NCI-H1105 (cell line): ENCODE measurements around the gene TM2D3.

ENCODE experiments used
- DNase-seq: peaks from one replicate; lab custom pipeline; 2025; lab: John Stamatoyannopoulos, UW

Gene TM2D3

DNA sequence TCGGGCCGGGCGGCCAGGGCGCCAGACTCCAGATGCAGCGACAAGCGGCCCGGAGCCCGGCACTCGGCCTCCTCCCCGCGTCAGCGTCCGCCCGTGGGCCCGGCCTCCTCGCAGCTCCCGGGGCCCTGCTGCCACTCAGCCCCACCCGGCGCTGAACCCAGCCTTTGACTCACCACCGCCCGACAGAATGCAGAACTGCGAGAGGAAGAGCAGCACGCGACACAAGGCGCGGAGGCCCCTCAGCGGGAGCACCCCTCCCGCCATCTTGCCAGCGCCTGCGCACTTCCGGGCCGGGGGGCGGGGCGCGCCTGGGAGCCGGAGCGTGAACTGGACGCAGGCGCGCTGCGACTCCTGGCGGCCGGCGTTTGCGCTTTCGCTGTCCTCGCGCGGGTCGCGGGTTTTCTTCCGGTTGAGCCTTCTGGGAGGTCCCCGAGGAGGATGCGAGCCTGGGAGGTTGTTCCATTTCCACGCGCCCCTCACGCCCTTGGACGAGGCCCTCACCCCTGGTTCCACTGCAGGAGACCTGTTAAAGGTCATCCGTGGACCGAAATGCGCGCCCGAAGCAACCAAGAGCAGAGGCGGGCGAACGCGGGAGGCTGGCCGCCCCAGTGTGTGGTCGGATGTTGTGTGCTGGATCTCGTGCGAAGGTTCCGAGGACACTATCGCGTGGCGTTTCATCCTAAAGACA lies at the start of gene TM2D3:
Gene TM2D3, minus strand, starts transcription at position 284 of the 688 bp plus-strand sequence. Its CDS starts 20 bp downstream, at position 264.
- DNase-seq, result peak; percentile 94

- no peak for DNase-seq
Observed at GRCh38 chr15:101698314-101698713, 46.1 kb upstream of the TM2D3 start.

- DNase-seq, result no peak
Observed at GRCh38 chr15:101697488-101697887, 45.3 kb upstream of the TM2D3 start.

DNA sequence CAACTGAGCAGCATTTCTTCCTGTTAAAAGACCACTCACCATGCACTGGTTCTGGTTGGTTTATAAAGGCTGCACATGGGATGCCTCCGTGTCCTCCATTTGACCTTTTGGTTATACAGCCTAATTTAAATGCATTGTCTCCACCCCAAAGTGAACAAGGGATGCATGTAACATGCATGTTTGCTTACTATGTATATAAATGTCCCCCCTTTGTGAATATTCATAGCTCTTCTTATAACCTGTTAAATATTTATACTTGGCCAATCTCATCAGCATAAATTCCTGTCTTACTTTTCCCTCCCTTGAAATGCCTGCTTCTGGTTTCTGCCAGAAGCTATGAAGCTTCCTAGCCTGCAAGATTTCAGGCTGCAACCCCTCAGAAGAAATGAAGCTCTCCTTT lies 44.6 kb upstream of the TM2D3 start:
- no peak for DNase-seq

GRCh38 chr15:101694261-101694660 lies 42.1 kb upstream of the TM2D3 start:
- DNase-seq, result no peak

GRCh38 chr15:101692801-101693598 lies 40.8 kb upstream of the TM2D3 start:
- no peak for DNase-seq

GRCh38 chr15:101689901-101690300 lies 37.7 kb upstream of the TM2D3 start:
- no peak for DNase-seq

GRCh38 chr15:101686718-101687117 lies 34.5 kb upstream of the TM2D3 start:
- DNase-seq, result no peak

DNA sequence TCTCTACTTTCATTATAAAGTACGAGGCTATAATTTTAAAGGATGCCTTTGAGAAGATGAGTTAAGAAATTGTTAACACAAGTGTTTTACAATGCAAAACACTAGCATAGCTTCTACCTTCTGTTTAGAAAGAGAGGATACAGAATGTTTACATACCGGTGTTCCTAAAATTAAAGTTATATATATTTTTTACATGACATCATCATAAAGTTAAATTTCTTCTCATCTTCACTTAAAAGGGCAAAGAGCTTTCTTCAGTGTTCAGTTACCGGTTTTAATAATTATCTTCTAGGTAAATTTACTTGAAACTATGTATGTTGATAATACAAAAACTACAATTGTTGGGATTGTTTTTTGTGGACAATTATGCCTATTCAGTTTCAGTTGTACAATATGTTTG lies 32.7 kb upstream of the TM2D3 start:
- no peak for DNase-seq

GRCh38 chr15:101684384-101684783 lies 32.2 kb upstream of the TM2D3 start:
- DNase-seq, result no peak

DNA sequence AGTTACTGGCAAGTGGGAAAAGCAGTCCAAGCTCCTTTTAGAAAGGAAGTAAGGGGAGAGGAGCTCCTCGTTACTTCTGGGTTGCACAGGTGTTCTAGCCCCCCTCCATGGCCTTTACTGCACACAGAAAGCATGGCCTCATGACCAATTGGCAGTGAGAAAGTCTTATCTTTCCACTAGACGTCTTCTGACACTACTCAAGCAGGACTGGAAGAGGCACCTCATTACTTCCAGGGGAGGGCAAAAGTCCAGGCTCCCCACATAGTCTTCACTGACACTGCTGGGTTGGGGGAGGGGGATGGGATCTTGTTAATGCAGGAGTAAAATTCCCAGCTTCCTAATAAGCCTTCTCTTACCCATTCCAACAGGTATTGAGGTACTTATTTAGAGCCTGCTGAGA lies 27.6 kb upstream of the TM2D3 start:
- DNase-seq, result no peak

DNA sequence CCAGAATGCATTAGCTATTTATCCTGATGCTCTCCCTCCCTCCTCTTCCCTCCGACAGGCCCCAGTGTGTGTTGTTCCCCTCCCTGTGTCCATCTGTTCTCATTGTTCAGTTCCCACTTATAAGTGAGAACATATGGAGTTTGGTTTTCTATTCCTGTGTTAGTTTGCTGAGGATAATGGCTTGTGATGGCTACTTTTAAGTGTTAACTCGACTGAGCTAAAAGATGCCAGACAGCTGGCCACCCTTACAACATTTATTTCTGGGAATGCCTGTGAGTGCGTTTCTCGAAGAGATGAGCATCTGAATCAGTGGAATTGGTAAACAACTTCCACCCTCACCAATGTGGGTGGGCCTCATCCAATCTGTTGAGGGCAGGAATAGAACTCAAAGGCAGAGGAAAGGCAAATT lies 24.7 kb upstream of the TM2D3 start:
- DNase-seq, result no peak

- DNase-seq, result no peak
Observed at GRCh38 chr15:101675796-101676582, 23.8 kb upstream of the TM2D3 start.

GRCh38 chr15:101675015-101675414 lies 22.8 kb upstream of the TM2D3 start:
- no peak for DNase-seq

DNA sequence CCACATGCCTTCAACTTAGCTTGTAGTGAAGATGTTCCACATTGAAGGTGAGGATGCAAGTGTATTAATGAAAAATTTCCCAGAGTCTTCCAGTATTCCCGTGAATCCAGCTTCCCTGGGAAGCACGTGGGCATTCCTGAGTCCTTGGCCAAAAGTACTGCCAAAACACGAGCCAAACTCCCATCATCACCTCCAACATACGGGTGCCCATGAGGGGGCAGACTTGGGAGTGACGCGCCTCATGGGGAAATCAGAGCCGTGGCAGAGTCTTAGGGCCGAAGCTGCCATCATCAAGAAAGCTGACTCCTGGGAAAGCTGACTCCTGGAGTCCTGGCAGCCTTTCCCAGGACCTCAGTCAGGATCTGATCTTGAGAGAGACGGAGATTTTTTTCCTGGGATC lies 20.1 kb upstream of the TM2D3 start:
- DNase-seq, result no peak

DNA sequence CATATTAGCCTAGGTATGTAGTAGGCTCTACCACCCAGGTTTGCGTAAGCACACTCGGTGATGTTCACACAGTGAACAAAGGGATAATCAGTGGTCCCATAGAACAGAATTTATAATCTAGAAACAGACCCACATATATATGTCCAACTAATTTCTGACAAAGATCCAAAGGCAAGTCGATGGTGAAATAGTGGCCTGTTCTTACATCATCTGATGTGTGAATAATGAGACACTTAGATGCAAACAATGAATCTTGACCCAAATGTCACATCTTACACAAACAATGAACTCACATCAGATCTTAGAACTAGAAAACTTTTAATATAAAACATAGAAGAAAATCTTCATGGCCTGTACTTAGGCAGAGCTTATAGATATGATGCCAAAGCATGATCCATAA lies 17.6 kb upstream of the TM2D3 start:
- no peak for DNase-seq

GRCh38 chr15:101667881-101668280 lies 15.7 kb upstream of the TM2D3 start:
- no peak for DNase-seq

DNA sequence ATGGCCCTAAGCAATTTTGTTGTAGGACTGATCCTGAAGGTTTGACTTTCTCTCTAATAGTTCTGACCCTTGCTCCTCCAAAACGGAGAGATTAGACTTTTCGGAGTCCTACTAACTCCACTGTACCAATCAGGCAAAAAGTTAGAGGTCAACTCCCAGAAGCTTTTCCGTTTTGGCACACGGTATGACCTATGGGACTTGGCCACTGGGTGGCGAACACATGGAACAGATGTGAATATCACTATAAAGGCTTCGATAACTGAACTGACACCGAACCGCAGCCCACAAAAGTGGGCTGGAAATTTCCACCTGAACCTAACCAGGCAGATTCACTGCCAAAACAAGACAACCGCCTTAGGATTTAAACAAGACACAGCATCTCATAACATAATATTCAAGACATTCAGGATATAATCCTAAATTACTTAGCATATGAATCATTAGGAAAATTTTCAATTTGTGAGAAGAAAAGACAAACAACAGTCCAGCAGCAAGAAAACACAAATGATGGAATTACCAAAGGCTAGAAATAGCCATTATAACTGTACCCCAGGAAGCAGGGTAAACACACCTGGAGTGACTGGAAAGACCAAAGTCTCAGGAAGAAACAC lies 12.2 kb upstream of the TM2D3 start:
- no peak for DNase-seq

DNA sequence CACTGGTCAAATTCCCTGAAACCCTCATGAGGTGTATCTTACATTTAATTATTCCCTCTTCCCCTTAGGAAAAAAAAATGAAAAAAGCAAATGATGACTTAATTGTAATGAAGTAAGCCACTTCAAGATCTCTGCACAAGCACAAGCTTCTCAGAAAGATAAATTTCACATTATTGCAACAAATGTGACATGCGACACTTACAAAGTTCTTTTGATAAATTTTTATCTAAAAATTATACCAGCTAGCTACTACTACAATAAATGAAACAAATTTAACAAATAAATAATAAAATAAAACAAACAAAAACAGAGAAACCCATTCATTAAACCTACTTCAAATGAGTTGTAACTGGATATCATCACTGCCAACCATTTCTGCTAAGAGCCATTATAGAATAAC lies 10.0 kb upstream of the TM2D3 start:
- DNase-seq, result no peak

- DNase-seq, result no peak
Observed at GRCh38 chr15:101660005-101660404, 7.8 kb upstream of the TM2D3 start.

- peak; percentile 91 for DNase-seq
Observed at GRCh38 chr15:101657968-101658784, 6.0 kb upstream of the TM2D3 start.
